HG02973 (cell line): ENCODE measurements around the gene CPM.
"Not testable (repeated sequence)": the region's sequence is repeated elsewhere in the genome, so short reads cannot be mapped to it uniquely, and the experiment has no call there.

Experiments
- ATAC-seq: cut with Tn5 transposase; IDR thresholded peaks from one replicate; pipeline ENCODE4 v1.9.1; 2021; ENCODE audit warnings: moderate library complexity; ENCODE audit not compliant: unreplicated experiment

CPM gene

GRCh38 chr12:68831751-68832503 is 101.0 kb downstream of the CPM start:
- no peak for ATAC-seq

GRCh38 chr12:68831272-68831671 is 101.7 kb downstream of the CPM start:
- ATAC-seq = no peak

- no peak for ATAC-seq
Measured at GRCh38 chr12:68828672-68829068, 104.3 kb downstream of the CPM start.

- ATAC-seq = no peak
Measured at GRCh38 chr12:68827895-68828671, 104.9 kb downstream of the CPM start.

GRCh38 chr12:68825569-68826217 is 107.3 kb downstream of the CPM start:
- ATAC-seq = no peak

- no peak for ATAC-seq
Measured at GRCh38 chr12:68824597-68825250, 108.2 kb downstream of the CPM start.

- ATAC-seq = no peak
Measured at GRCh38 chr12:68824131-68824530, 108.8 kb downstream of the CPM start.

- no peak for ATAC-seq
Measured at GRCh38 chr12:68823696-68824095, 109.3 kb downstream of the CPM start.

- no peak for ATAC-seq
Measured at GRCh38 chr12:68821357-68822188, 111.4 kb downstream of the CPM start.

GRCh38 chr12:68819481-68819880 is 113.5 kb downstream of the CPM start:
- not testable (repeated sequence) for ATAC-seq

GRCh38 chr12:68815928-68816800 is 116.8 kb downstream of the CPM start:
- ATAC-seq = no peak

GRCh38 chr12:68815232-68815927 is 117.6 kb downstream of the CPM start:
- ATAC-seq = no peak

GRCh38 chr12:68814490-68815231 is 118.3 kb downstream of the CPM start:
- no peak for ATAC-seq

- ATAC-seq = no peak
Measured at GRCh38 chr12:68813242-68813593, 119.8 kb downstream of the CPM start.

- no peak for ATAC-seq
Measured at GRCh38 chr12:68812553-68813241, 120.3 kb downstream of the CPM start.

GRCh38 chr12:68811573-68811972 is 121.4 kb downstream of the CPM start:
- not testable (repeated sequence) for ATAC-seq

GRCh38 chr12:68810027-68810389 is 123.0 kb downstream of the CPM start:
- ATAC-seq = not testable (repeated sequence)
